SK-N-DZ (cell line): ENCODE measurements around the gene FKBP9.
"Not testable (repeated sequence)": the region's sequence is repeated elsewhere in the genome, so short reads cannot be mapped to it uniquely, and the experiment has no call there.

ENCODE experiments used
- DNase-seq: peaks from one replicate; pipeline ENCODE4 v3.0.0-alpha.2; 2015; ENCODE audit warnings: low spot score

The FKBP9 gene

GRCh38 chr7:32952876-32953275, 4.4 kb upstream of the FKBP9 start:
- DNase-seq = no peak

DNA sequence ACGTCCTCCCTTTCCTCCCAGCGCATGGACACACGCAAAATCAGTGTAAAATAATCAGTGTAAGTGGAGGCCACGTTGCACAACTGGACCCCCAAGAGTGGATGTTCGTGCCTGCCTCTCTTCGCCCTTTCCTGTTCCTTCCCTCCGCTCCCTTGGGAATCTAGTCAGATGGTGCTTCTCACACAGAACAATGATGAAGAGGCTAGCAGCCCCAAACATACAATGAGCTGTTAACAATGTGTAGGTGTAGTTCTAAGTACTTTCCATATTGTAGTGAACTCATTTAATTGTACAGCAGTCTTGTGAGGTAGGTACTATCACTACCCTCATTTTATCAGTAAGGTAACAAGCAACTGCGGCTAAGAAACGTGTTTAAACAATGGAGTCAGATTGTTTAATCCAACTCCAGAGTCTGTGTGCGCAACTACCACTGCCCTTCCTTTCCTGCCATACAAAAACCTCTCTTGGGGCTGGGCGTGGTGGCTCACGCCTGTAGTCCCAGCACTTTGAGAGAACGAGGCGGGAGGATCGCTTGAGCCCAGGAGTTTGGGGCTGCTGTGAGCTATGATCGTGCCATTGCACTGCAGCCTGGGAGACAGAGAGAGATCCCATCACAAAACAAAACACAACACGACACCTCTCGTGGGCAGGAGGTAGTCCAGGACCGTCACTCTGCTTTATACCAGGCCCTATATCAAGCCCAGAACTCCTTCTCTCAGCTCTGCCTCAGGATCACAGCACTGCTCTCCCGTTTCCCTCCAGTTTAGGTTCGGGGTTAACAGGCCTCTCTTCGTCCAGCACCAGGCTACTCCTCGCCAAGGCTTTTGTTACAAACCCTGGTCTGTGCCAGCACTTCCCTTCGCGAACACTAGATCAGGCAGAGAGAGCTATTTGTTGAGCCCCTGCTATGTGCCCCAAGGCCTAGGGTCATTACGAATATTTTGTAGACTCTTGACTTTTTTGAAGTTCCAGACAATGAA, 1.1 kb downstream of the FKBP9 start:
- no peak for DNase-seq

GRCh38 chr7:32963880-32964301, 6.7 kb downstream of the FKBP9 start:
- not testable (repeated sequence) for DNase-seq

GRCh38 chr7:32964461-32965159, 7.4 kb downstream of the FKBP9 start:
- DNase-seq = not testable (repeated sequence)

- DNase-seq = not testable (repeated sequence)
These were observed 9.4 kb downstream of the FKBP9 start for GRCh38 chr7:32966489-32967267.

- DNase-seq = not testable (repeated sequence)
These were observed 10.0 kb downstream of the FKBP9 start for GRCh38 chr7:32967268-32967582.

GRCh38 chr7:32971967-32972366, 14.7 kb downstream of the FKBP9 start:
- not testable (repeated sequence) for DNase-seq

- DNase-seq = not testable (repeated sequence)
These were observed 19.9 kb downstream of the FKBP9 start for GRCh38 chr7:32977159-32977558.

- not testable (repeated sequence) for DNase-seq
These were observed 22.0 kb downstream of the FKBP9 start for GRCh38 chr7:32979246-32979645.

DNA sequence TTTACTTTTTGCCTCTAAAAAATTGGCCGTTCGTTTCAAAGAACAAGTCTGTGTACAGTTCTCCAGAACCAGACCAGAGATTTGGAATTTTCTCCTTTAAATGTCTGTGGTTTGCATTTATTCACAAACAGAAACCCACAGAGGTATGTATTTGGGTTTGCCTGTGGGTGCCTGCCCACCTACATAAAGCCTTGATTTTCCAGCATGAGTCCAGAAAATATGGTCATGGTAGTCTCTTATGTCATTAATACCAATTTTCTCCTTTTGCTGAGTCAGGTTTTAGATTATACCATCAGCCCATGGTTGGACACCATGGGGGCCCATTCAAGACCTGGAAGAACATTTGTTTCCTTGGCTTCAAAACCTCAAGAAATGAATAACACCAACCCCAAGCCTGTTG, 22.7 kb downstream of the FKBP9 start:
- DNase-seq = not testable (repeated sequence)

- DNase-seq = not testable (repeated sequence)
These were observed 30.9 kb downstream of the FKBP9 start for GRCh38 chr7:32988148-32988547.

DNA sequence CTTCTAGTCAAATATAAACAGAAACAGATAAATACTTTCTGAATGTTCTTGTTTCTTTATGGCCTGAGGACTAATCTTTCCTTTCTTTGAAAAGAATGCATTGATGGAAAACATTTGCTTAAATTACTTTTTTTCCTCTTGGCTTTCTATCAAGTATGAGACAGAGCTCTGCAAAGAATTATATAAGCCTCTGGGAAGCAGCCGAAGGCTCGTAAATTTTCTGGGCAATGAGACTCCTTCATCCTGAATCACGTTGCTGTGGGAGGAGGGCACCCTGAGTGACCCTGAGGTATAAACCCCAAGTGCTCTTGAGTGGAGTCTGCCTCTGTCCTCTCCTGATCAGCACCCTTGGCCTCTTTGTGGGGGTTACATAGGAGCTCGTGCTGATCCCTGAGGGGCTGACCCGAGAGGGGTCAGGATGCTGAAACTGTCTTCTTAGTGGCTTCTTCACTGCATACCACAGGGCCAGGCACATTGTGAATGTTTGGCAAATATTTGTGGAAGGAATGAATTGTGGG, 33.9 kb downstream of the FKBP9 start:
- DNase-seq = not testable (repeated sequence)

DNA sequence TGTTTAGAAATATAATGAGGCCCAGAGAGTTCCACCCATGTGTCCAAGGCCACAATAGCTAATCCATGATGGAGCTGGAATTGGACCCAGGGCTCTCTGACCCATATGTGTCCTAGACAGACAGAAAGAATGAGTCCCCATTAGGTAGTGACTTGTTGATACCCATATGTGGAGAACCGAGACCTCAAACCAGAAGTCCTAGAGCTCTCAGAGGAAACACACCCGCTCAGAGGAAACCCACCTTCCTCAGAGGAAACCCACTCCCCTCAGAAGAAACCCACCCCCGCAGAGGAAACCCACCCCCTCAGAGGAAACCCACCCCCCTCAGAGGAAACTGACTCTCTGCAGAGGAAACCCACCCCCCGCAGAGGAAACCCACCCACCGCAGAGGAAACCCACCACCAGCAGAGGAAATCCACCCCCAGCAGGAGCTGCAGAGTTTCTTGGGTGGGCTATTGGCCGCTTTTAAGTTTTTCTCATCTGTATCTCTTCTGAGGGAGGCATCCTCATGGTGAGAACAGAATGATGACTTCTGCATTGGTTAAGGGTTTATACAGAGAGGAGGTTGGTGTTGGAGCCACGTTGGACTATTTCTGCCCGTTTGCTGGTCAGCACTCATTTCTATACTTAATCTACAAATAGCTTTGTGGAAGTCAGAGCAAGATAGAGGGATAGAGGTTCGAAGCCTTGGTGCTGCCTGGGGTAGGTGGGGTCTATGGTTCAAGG, 34.9 kb downstream of the FKBP9 start:
- not testable (repeated sequence) for DNase-seq

GRCh38 chr7:32992750-32993149, 35.5 kb downstream of the FKBP9 start:
- DNase-seq = not testable (repeated sequence)

- not testable (repeated sequence) for DNase-seq
These were observed 40.7 kb downstream of the FKBP9 start for GRCh38 chr7:32997956-32998355.

- peak; percentile 69 for DNase-seq
These were observed 41.3 kb downstream of the FKBP9 start for GRCh38 chr7:32998361-32999171.

- DNase-seq = not testable (repeated sequence)
These were observed 42.1 kb downstream of the FKBP9 start for GRCh38 chr7:32999380-32999779.

GRCh38 chr7:33003111-33003510, 45.9 kb downstream of the FKBP9 start:
- DNase-seq = not testable (repeated sequence)

DNA sequence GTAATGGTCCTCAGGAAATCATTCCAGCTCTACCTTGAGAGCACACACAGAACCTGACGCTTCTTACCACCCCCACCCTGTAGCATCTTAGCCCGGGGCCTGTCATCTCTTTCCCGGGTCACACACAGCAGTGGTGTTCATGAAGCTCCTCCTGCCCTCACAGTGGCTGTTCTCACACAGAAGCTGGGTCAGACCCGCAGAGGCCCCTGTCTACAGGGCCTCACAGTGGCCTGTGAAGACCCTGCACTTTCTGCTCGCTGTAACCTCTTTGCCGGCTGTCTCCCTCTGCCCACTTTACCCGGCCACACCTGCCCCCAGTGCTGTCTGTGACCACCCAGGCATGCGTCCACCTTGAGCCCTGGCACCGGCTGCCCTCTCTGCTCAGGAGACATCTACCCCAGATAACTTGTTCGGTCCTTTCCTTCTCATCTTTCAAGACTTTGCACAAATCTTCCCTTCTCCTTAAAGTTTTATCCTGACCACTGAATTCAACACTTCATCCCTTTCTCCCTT, 46.9 kb downstream of the FKBP9 start:
- not testable (repeated sequence) for DNase-seq

GRCh38 chr7:33005193-33005592, 48.0 kb downstream of the FKBP9 start:
- not testable (repeated sequence) for DNase-seq
